A673 (cell line): ENCODE results near the gene CTPS2. TPM values are rescaled to one million over a fixed set of nuclear protein-coding genes. Genes with fewer than 3 reads are reported as not detected.
"Not testable (repeated sequence)": the region's sequence is repeated elsewhere in the genome, so short reads cannot be mapped to it uniquely, and the experiment has no call there.

ENCODE experiments used
- BruUV-seq: library from RNA; stranded (reverse); fragments of 400-500 nt; replicated peaks from 2 replicates; lab custom pipeline; 2021; lab: Mats Ljungman, UMichigan
- CTCF ChIA-PET: fragments of 300-600 bp; sonication (Branson Sonifier 250); formaldehyde crosslinking; loops from one replicate; lab custom pipeline; 2022; ENCODE audit warnings: antibody characterized with exemption; lab: Charles Lee
- POLR2A ChIA-PET: fragments of 300-600 bp; sonication (Branson Sonifier 250); formaldehyde crosslinking; loops from one replicate; lab custom pipeline; 2022; ENCODE audit warnings: antibody characterized with exemption; ENCODE audit not compliant: low non-redundant PET; lab: Charles Lee
- DNase-seq: peaks from one replicate; pipeline ENCODE4 v3.0.0-alpha.2; 2015; ENCODE audit warnings: low spot score
- H3K27ac ChIP-seq: fragments of 200-600 bp; sonication (generic); 2 replicates; pipeline ENCODE4 v1.5.1; 2016; ENCODE audit warnings: mixed run types, low read depth, mild to moderate bottlenecking, mixed read lengths, antibody characterized with exemption, low read length; ENCODE audit not compliant: poor library complexity, severe bottlenecking
- H3K27me3 ChIP-seq: fragments of 200-600 bp; sonication (generic); replicated peaks from 2 replicates; pipeline ENCODE4 v1.6.1; 2017; ENCODE audit warnings: mixed run types, low read depth, mild to moderate bottlenecking, mixed read lengths, antibody characterized with exemption, low read length; ENCODE audit not compliant: insufficient read depth, poor library complexity
- H3K36me3 ChIP-seq: fragments of 200-600 bp; sonication (generic); 2 replicates; pipeline ENCODE4 v1.6.1; 2016; ENCODE audit warnings: mixed run types, mild to moderate bottlenecking, mixed read lengths, antibody characterized with exemption, low read length; ENCODE audit not compliant: insufficient read depth, poor library complexity, severe bottlenecking
- H3K4me1 ChIP-seq: fragments of 200-600 bp; sonication (generic); 2 replicates; pipeline ENCODE4 v1.6.1; 2017; ENCODE audit warnings: mixed run types, mild to moderate bottlenecking, mixed read lengths, antibody characterized with exemption, low read length; ENCODE audit not compliant: insufficient read depth, poor library complexity, severe bottlenecking
- H3K4me3 ChIP-seq: fragments of 200-600 bp; sonication (generic); 2 replicates; pipeline ENCODE4 v1.5.1; 2016; ENCODE audit warnings: low read depth, mixed run types, mild to moderate bottlenecking, mixed read lengths, low read length; ENCODE audit not compliant: poor library complexity, severe bottlenecking
- H3K9me3 ChIP-seq: fragments of 200-600 bp; sonication (generic); 2 replicates; pipeline ENCODE4 v1.6.1; 2016; ENCODE audit warnings: mixed run types, low read depth, mild to moderate bottlenecking, mixed read lengths, antibody characterized with exemption, low read length; ENCODE audit not compliant: poor library complexity, severe bottlenecking
- CTCF ChIP-seq: fragments of 300-800, 200-600 bp; sonication (generic); conservative IDR thresholded peaks from 2 replicates; pipeline ENCODE4 v1.5.1; 2017; ENCODE audit warnings: low read depth, mild to moderate bottlenecking, antibody characterized with exemption, low read length, moderate library complexity, mixed read lengths
- EZH2 ChIP-seq: fragments of 200-600 bp; sonication (generic); IDR thresholded peaks from 2 replicates; pipeline ENCODE4 v1.6.1; 2017; ENCODE audit warnings: borderline replicate concordance, low read depth, mild to moderate bottlenecking, mixed read lengths, antibody characterized with exemption, low read length; ENCODE audit not compliant: poor library complexity, severe bottlenecking
- intact Hi-C: fragments of 100-400 bp; cut with micrococcal nuclease; formaldehyde crosslinking; loops from one replicate; pipeline ENCODE4 v1.10.0; 2022; ENCODE audit not compliant: unreplicated experiment
- total RNA-seq: library from RNA; stranded (reverse); gene quantifications from 2 replicates; pipeline ENCODE4 v1.2.3, GENCODE V29; 2021

The CTPS2 gene
- total RNA-seq, 1 experiment from 2014 or later = 15.6 TPM

GRCh38 chrX:16719334-16720084, 7.0 kb upstream of the CTPS2 start, which contains the start of gene SYAP1:
SYAP1 (plus strand) TSS chrX:16719612; CDS start chrX:16719725, 113 bp downstream.
- no peaks in the 10 kb centered on the region for H3K9me3 ChIP-seq
- H3K36me3 ChIP-seq = no peaks in the 10 kb centered on the region
- H3K27ac ChIP-seq = peak within 1 kb of the TSS; percentile 94
- no peaks in the 10 kb centered on the region for H3K27me3 ChIP-seq
- ChIA-PET POLR2A (interaction anchor here (0.6 to 0.7 kb wide), 4 partner anchors 68 to 1829 kb away, joined by 3 to 7 read pairs (median 4); no protein-coding TSS in a partner anchor), CTCF (no interaction called here)
- BruUV-seq = no TSS peak
- DNase-seq = peak; percentile 98
- H3K4me1 ChIP-seq = no peaks in the 10 kb centered on the region
- intact Hi-C loops = no loop called here
- TF ChIP-seq EZH2 = no peak
- no peak for TF ChIP-seq CTCF
- H3K4me3 ChIP-seq = peak within 1 kb of the TSS; percentile 74

GRCh38 chrX:16718824-16719333, 6.4 kb upstream of the CTPS2 start:
- Histone ChIP-seq H3K9me3 (no peaks in the 10 kb centered on the region), H3K4me1 (no peaks in the 10 kb centered on the region), H3K36me3 (no peaks in the 10 kb centered on the region), H3K27ac (peak overlapping the region; percentile 94), H3K27me3 (no peaks in the 10 kb centered on the region), H3K4me3 (peak overlapping the region; percentile 74)
- ChIA-PET POLR2A (interaction anchor here (0.7 kb wide), 1 partner anchor 123 kb away, joined by 4 read pairs; no protein-coding TSS in a partner anchor), CTCF (no interaction called here)
- no peak for DNase-seq
- intact Hi-C loops = no loop called here
- TF ChIP-seq CTCF (no peak), EZH2 (no peak)
- BruUV-seq = TSS peak; percentile 100

- intact Hi-C loops, POLR2A ChIA-PET, CTCF ChIA-PET, DNase-seq, BruUV-seq, H3K4me1 ChIP-seq, H3K9me3 ChIP-seq, H3K27ac ChIP-seq, H3K4me3 ChIP-seq, H3K36me3 ChIP-seq: not testable (repeated sequence)
- peaks cover 14% of the 10 kb centered on the region for H3K27me3 ChIP-seq
Observed at GRCh38 chrX:16716451-16716850, 4.0 kb upstream of the CTPS2 start.

GRCh38 chrX:16715638-16716037, 3.2 kb upstream of the CTPS2 start:
- POLR2A ChIA-PET, DNase-seq, CTCF ChIA-PET, H3K27ac ChIP-seq, H3K9me3 ChIP-seq, intact Hi-C loops, H3K4me3 ChIP-seq, BruUV-seq, H3K4me1 ChIP-seq, H3K36me3 ChIP-seq: not testable (repeated sequence)
- peaks cover 21% of the 10 kb centered on the region for H3K27me3 ChIP-seq
